Adrenal gland (tissue), 5 donors: ENCODE results near the gene TSPAN18.

ENCODE experiments used
- POLR2A ChIP-seq, 2 donors: fragments of 450-650 bp; IDR thresholded peaks; one replicate each; pipeline ENCODE4 v1.6.1; 2017; ENCODE audit warnings: antibody characterized with exemption in 2 of 2, mild to moderate bottlenecking in 2 of 2, moderate library complexity in 1 of 2
- TF ChIP-seq, protein P1 (sequence below), 6 experiments: fragments of 450-650 bp in 4 of 6; fragments of 200-600 bp in 2 of 6; sonication (generic) in 1 of 6; IDR thresholded peaks; 1 replicate in 5 of 6; 2 replicates in 1 of 6; pipeline versions ENCODE4 v1.5.1 to v1.8.0; 2016 to 2021; ENCODE audit warnings: antibody characterized with exemption in 6 of 6, mild to moderate bottlenecking in 2 of 6, moderate library complexity in 1 of 6
- donor health status: DM: no; HTN: no; CAD: no.

- TF ChIP-seq, protein P1, sequence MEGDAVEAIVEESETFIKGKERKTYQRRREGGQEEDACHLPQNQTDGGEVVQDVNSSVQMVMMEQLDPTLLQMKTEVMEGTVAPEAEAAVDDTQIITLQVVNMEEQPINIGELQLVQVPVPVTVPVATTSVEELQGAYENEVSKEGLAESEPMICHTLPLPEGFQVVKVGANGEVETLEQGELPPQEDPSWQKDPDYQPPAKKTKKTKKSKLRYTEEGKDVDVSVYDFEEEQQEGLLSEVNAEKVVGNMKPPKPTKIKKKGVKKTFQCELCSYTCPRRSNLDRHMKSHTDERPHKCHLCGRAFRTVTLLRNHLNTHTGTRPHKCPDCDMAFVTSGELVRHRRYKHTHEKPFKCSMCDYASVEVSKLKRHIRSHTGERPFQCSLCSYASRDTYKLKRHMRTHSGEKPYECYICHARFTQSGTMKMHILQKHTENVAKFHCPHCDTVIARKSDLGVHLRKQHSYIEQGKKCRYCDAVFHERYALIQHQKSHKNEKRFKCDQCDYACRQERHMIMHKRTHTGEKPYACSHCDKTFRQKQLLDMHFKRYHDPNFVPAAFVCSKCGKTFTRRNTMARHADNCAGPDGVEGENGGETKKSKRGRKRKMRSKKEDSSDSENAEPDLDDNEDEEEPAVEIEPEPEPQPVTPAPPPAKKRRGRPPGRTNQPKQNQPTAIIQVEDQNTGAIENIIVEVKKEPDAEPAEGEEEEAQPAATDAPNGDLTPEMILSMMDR (IDR thresholded peaks at IDR 0.05): no peak
- TF ChIP-seq POLR2A (IDR thresholded peaks at IDR 0.05): no peak
Measured at GRCh38 chr11:44733877-44734276, 7.1 kb downstream of the TSPAN18 start.
